Hindlimb muscle (tissue), 1 donor: Measurements from ENCODE around the gene ADCY1. TPM values are rescaled to one million over a fixed set of nuclear protein-coding genes. Genes with fewer than 3 reads are reported as not detected.

Experiments used
- DNase-seq: peaks from one replicate; pipeline ENCODE4 v3.0.0-alpha.2; 2013
- polyA plus RNA-seq: library from polyadenylated mRNA; unstranded; fragments of 120-200 nt; gene quantifications from one replicate; pipeline ENCODE4 v1.2.1, GENCODE V29; 2013; ENCODE audit not compliant: insufficient read length

The ADCY1 gene
- polyA plus RNA-seq, 1 donor = 12.0 TPM

DNA sequence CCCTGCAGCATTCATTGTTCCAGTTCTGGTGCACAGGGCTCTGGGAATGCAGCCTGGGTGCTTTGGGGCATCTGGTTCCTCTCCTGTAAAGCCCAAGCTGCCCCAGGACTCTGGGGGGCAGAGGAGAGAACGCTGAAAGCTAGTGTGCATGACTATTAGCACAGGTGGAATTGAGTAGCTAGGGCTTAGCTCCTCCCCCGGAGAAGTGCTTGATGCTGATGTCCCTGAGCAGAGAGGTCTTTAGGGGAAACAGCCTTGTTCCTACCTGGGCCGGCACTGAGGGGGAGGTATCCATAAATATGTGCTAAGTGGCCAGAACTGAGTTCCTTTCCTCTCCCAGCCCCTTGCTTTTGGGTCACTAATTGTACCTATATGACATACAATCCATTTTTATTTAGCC lies 3.9 kb downstream of the ADCY1 start:
- DNase-seq = no peak

DNA sequence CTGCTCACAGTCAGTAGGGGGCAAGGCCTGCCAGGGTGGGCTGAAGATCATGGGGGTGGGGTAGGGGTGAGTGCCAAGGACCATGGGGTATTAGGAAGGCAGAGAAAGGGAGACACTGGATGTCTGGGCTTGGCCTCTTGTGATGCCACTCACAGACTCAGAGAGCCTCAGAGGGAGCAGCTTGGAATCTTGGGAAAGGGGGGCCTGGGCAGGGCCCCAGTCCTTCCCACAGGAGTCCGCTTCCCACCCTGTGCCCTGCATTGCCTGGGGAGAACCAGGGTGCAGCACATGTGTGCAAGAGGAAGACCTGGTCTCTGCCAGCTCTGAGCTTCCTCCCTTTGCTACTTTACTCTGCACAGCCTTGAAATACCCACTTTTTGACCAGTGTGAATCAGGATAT lies 4.3 kb downstream of the ADCY1 start:
- DNase-seq = no peak

DNA sequence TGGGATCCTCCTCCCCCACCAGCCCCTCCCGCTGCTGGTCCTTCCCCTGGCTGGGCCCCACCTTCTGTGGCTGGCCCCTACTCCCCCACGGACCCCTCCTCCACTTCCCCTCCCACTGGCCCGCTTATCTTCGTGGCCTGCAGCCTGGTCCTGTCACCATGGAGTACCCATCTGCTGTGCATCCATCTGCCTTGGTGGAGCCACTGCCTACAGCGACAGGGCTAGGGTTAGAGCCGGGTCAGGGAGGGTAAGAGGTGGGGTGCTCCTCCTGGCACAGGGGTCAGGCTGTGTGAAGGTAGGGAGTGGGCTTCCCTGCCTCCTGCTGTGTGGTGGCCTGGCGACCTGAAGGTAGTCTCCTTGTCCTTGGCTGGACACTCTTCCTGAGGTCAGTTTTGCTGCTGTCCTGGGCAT lies 5.2 kb downstream of the ADCY1 start:
- no peak for DNase-seq

DNA sequence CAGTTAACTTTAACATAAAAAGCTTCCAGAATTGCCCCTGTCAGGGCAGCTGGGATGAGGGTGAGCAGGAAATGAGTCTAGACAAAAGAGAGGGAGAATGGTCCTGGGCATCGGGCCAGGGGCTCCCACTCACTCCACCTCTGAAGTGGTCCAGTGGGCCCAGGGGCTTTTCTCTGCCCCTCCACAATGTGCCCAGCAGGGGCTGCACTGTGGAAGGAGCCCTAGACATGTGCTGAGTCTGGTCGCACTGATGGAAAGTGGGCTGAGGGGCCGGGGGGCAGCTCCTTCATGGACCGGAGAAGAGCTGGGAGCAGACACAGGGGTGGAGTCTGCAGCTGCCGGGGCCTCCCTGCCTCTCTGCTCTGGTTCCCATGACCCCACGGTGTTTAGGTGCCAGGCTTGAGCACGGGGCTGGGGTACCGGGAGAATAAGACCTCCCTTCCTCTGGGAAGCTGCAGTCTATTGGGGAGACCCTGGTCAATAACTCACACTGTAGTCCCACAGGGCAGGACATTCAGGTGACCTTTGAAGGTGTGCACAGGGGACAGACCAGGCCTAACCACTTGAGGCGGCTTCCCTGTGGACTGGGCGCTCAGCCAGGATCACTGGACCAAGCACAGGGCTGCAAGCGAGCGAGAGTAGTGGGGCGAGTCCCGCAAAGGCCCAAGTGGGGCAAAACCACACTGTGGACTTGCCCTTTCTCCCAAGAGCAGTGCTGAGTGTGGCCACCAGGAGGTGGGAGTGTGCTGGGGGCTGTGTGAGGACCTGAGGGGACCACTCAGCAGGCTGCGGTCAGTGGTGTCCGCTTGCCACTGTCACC lies 6.1 kb downstream of the ADCY1 start:
- no peak for DNase-seq

DNA sequence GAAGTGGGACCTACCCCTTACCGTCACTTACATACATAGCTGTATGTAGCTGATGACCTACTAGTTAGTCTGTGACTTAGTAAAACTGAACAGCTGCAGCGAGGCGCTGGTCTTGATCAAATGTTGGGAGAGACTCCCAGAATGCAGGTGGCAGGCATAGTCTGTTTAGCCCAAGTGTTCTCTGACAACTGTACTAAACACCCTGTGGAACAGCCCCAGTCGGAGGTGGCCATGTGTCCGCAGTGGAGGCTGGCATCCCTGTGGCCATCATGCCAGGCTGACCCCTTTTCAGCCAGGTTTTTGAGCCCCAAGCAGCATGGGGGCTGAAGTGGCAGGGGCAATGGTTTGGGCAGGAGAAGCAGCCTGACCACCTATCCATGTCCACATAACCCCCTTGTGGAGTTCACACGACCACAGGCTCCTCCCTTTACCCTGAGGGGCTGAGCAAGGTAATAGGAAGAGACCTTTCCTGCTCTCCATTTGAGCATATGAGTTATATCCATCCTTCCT lies 7.2 kb downstream of the ADCY1 start:
- DNase-seq = no peak

DNA sequence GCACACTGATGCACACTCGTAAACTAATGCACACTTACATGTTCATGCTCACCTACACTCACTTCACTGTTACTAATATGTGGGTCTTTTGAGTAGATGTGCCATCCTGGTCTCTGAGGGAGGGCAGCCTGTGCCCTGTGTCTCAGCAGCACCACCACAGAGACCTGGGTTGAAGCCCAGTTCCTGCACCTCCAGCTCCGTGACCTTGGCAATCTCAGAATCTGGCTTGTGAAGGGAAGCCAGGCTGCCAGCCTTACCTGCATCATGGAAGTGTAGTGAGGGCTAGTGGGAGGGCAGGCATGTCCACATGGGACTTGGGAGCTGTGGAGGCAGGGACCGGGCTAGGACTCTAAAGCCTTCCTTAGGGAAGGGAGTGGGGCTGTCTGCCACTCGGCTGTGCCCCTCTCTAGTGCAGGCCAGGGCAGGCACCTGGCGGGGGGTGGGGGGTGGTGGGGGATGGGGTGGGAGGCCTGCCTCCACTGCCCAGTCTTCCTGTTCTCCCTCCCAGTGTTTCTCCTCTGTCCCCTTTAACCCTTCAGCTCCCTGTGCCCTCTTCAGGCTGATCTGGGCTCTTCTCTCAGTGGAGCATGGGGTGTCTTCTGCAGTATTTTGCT lies 8.1 kb downstream of the ADCY1 start:
- DNase-seq = no peak

DNA sequence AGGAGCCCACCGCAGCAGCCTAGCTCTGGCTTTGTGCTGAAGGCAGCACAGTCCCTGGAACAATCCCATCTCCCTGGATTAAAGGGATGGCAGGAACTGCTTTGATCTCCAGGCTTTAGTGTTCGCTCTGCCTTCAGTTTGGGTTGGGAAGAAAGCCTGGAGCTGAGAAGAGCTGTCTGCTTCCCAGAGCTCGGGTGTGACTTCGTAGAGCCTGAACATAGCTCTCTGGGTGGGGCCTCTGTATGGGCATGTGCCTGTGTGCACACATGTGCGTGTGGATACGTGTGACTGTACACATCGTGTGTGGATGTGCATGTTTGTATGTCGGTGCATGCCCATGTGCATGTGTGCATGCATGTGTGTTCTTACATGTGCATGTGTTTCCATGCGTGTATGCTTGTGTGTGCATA lies 8.7 kb downstream of the ADCY1 start:
- DNase-seq = no peak

DNA sequence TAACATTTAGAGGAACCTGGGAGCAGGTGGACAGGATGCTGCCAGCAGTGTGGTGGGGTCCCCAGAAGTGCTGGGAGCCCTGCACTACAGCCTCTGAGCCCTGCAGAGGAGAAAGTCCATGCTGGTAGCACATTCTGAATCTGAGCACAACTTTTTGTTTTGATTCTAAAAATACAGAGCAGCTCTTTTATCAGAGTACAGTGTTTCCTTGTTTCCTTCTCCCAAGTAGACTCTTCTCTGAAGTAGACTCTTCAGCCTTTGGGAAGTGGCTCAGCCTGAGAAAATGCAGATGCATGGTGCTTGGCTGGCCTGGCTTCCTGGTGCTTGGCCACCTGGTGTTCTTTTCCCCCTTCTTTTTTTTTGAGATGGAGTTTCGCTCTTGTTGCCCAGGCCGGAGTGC lies 9.1 kb downstream of the ADCY1 start:
- no peak for DNase-seq

DNA sequence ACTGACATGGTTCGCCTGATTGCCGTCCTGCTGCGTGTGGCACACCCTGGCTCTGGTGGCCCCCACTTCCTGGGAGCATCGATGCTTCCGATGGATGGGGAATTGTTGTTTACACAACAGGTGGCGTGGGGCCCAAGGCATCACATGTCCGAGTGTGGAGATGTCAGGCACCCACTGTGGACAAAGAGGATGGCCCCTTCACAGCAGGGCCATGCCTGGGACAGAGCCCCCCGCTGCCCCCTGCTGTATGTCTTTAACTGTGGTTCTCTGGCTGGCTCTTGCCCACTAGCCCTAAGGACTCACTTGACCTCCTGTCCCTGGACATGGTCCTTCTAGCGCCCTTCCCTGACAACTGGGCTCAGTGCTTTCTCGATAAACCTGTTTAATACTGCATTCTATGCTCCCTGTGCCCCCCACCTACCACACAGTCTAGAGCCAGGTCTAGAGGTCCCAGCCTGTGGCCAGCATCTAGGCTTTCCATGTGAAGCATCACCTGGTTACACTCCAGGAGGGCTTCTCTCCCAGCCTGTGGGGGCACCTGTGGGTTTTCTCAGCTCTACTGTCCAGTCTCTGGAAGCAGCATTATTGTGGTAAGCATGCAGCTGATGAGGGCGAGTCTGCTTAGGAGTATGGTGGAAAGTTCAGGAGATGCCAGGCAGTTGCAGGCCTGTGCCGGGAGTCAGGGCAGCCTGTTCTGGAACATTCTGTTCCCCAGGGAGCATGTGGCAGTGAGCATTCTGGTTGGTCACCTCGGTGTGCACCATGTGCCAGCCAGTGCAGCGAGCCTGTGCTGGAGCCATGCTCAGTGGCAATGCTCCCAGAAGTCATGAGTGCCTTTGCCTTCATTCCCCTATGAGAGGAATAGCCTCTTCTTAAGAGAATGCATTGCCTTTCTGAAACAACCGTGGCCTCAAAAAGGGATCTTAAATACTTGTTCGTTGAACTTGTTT lies 10.4 kb downstream of the ADCY1 start:
- DNase-seq = no peak

DNA sequence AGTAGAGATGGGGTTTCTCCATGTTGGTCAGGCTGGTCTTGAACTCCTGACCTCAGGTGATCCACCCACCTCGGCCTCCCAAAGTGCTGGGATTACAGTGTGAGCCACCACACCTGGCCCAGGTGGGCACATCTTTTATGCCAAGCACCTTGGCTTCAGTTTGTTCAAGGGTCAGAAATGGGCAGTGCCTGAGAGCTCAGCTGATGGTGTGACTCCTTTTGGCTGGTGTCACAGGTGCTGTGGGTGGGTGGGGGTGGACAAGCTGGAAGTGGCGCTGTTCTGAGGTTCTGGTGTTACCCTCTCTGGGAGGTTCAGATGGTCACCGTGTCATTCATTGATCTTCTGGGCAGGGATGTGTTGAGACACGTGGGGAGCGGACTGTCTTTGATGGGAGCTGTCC lies 11.5 kb downstream of the ADCY1 start:
- DNase-seq = no peak

DNA sequence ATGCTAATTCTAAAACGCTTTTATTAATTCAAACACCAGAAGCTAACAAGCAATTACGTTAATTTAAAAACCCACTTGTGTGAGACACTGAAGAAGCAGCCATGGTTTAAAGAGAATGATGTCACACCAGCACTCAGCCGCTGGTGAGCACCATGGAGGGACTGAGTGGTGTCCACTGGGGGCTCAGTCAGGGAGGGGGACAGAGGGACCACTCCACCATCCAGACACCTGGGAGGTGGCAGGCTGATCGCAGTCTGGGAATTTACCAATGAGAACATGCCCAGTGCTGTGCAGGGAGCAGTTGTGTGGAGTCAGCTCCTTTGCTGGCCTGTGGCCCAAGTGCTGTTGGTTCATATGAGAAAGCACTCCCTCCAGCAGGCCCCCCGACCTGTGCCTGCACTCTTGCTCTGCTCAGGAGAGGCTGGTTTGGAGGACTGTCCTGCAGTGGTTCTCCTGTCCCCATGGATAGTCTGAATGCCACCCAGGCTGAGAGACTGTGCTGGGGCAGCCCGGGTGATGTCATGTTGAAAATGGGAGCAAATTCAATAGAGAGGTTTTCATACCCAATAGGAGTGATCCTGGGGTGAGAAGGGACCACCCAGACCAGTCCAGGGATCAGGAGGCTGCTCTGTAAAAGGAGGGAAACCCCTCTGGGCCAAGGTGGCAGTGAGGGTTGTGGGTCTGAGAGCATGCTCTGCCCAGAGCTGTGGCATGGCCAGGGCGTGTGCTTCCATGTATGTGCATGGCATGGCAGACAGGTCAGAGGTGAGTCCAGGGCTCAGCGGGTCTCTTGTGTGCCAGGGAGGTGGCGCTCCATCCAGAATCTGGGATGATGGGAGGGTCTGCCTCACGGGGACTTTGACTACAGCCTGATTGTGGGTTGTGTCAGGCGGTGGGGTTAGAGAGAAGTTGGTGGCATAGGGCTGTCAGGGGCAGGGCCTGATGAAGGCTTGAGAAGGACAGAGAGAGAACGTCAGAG lies 12.7 kb downstream of the ADCY1 start:
- no peak for DNase-seq

DNA sequence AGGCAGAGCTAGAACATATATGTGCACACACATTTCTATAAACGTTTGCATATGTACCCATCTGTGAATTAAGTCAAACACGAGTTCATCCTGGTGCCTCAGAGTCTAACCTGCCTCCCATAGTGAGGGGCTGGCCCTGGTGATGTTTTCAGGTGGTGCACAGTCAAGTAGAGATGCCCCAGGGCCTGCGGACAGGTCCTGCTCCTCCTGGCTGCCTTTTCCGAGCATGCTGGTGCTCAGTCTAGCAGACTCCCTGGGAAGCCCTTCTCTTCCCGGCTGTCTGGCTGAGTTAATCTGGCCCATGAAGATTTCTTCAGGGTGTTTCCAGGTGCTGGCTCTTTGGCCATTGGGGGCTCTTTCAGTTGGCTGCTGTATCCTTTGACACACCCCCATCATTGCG lies 14.3 kb downstream of the ADCY1 start:
- DNase-seq = no peak

DNA sequence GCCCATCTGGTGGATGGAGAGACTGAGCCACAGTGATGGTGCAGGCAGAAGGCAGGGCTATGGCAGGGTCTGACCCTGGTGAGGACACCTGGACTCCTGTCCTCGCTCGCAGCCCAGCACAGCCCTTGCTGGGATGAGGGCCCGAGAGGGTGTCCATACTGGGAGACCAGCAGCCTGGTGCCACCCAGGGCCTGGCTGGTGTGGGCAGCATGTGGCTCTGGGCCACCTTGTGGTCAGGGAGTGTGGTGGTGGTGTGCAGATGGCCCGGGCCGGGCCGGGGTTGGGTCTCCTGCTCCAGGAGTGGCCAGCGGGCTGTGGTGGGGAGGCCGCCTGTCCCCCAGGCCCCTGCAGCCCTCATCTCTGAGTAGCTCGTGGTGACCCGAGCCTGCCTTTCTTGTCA lies 14.9 kb downstream of the ADCY1 start:
- DNase-seq = no peak

DNA sequence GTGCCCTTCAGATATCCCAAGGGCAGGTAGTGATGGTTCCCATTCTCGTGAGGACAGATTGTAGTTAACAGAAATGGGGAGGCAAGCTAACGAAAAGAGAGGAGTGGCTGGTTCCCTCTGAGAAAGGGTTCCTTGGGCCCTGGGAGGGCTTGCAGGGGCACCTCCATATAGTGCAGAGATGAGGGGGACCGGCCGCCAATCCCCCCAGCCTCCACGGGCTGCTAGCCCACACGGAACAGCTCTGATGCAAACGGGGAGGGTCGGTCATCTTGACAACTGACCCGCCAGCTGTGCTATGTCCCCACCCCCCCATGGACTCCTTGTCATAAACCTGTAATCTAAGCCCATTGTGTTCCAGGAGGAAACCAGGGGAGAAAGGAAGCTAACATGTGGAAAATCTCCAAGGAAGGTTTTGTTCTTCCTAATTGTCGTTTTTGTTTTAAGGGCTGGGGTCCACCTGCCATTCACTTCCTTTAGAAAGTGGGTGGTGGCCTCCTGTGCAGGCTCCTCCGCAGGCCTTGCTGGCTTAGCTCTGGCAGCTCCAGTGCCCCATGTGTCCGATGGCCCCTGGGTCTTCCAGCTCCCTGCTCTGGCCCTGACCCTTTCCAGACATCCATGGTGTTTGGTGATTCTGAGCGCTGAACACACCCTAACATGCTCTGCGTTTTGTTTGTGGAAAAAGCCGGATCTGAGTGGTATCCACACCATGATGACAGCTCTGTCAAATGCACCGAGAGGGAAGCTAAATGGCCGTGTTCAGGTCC lies 15.9 kb downstream of the ADCY1 start:
- DNase-seq = no peak

DNA sequence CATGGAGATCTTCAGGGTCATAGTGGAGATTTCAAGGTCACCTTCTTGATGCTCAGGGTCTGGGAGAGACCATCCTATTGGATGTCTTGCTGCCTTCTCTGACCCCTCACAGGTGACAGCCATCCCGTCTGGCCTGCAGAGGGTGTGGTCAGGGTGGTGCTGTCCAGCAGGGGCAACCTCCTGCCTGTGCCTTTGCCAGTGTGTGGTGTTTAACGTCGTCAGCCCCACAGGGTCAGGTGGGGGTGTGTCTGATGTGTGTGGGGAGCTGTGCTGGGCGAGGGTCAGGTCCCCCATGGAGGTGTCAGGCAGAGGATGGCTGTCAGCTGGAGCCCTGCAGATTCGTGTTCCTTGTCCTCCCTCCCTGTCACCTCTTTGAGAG lies 16.5 kb downstream of the ADCY1 start:
- no peak for DNase-seq

DNA sequence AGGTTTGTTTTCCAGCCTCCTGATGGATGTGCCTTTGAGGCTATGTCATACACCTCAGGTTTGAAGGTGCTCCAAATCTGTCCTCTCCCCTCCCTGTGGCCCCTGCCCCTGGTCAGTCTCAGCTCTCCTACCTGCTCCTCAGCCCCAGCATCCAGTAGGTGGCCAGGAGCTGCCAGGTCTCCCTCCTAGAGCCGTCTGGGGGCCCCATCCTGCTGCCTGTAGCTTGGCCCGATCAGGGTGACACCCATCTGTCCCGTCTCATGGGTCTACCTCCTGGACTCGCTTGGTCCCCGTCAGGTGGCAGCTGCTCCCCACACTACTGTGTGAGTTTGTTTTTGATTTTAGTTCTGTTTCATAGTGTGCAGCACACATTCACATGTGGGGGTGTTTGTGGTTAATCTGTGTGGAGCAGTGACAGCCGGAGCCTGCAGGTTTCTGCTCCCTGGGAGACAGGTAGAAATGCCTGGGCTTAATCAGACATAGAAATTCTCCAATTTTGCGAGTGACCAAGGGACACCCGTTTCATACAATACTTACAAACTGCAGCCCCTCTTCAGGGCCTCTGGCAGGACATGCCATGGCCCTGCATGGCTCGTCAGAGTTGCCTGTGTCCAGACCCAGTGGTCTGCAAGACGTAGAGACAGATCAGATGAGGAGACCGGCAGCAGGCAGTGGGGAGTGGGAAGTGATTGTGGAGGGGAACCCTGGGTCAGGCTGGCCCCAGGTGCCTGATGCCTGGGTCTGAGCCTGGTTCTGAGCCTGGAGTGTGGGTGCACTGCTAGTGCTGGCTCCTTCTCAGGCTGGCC lies 17.1 kb downstream of the ADCY1 start:
- no peak for DNase-seq

DNA sequence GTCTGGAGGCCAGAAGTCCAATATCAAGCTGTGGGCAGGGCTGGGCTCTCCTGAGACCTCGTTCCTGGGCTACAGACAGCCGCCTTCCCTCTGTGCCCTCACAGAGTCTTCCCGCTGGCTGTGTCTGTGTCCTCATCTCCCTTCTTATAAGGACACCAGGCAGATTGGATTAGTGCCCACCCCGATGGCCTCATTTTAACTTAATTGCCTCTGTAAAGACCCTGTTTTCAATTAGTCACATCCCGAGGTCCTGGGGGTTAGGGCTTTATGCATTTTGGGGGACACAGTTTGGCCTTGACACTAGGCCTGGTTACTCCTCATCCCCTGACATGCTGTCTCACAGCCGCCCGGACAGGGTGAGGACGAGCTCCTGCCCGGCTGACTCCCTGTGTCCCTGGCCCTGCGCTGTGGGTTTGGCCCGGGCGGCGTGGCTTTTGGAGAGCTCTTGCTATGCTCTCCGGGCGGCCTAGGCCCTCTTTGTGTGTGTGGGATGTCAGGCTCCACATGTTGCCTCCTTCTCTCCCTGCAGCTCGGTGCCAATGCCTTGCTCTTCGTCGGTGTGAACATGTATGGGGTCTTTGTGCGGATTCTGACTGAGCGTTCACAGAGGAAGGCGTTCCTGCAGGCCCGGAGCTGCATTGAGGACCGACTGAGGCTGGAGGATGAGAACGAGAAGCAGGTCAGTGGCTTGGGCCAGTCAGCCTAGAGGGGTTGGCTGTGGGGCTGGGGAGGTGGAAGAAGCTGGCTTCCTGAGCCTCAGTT lies 18.2 kb downstream of the ADCY1 start:
- DNase-seq = no peak

DNA sequence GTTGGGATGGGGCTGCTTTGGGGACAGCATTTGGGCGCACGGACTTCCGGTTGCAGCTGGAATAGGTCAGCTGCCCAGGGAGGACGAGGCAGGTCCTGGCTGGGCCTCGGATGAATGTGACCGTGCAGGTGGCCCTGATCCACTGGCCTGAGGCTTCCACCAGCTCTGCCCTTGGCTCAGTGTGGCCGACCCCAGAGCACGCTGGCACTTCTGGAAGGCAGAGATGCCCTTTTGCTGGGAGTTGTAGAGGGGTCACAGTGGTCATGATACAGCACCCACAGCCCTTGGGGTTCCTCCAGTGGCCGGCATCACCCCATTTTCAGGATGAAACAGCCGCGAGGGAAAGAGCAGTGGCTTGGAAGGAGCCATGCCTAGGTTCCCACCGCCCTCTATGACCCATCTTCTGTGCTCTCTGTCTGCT lies 19.0 kb downstream of the ADCY1 start:
- DNase-seq = no peak

DNA sequence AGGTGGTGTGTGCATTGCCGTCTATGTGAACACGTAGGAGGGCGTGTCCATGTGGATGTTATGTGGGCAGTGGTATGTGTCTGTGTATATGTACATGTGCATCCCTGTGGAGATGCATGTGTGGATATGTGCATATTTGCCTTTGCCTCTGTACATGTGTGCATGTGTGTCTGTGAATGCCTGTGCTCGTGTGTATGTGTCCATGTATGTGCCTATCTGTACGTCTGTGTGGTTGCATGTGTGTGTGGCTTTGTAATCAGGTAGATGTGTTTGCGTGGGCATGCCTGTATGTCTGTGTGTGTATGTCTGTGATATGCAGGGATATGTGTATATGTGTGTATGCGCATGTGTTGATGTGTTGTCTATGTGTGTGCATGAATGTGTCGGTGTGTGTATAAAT lies 19.7 kb downstream of the ADCY1 start:
- DNase-seq = no peak
